ENCODE measurements around the gene CCDC69.

Gene CCDC69

DNA sequence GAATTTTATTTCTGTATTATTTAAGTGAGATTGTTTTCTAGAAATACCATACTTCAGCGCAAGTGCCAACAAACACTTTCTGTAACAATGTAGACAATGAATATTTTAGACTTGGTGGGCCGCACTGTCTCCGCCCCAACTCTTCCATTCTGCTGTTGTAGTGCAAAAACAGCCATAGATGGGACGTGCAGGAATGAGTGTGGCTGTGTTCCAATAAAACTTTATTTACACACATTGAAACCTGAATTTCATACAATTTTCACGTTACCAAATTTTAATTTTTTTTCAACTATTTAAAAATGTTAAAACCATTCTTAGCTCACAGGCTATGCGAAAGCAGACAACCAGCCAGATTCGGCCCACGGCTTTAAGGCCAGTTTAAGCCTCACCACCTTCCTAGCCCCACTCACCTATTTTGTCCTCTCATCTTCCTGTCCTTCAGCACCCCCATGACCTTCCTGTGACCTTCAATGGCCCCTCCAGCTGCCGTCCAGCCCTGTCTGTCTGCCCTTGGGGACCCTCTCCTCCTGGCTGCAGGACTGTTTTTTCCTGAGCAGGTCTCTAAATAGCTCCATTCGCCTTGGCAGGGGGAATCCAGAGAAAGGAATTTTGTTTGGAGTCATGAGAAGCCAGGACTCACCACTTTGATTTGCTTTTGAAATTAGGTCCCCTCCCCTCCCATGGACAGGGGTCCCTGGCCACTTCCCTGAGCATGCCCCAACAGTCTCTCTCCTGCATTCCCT is 55.1 kb downstream of the CCDC69 start:
- H3K4me3 ChIP-seq (ENCODE audit: low read length) = no peak overlapping the region
- TF ChIP-seq, protein P1, sequence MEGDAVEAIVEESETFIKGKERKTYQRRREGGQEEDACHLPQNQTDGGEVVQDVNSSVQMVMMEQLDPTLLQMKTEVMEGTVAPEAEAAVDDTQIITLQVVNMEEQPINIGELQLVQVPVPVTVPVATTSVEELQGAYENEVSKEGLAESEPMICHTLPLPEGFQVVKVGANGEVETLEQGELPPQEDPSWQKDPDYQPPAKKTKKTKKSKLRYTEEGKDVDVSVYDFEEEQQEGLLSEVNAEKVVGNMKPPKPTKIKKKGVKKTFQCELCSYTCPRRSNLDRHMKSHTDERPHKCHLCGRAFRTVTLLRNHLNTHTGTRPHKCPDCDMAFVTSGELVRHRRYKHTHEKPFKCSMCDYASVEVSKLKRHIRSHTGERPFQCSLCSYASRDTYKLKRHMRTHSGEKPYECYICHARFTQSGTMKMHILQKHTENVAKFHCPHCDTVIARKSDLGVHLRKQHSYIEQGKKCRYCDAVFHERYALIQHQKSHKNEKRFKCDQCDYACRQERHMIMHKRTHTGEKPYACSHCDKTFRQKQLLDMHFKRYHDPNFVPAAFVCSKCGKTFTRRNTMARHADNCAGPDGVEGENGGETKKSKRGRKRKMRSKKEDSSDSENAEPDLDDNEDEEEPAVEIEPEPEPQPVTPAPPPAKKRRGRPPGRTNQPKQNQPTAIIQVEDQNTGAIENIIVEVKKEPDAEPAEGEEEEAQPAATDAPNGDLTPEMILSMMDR (IDR thresholded peaks at IDR 0.05; ENCODE audit: insufficient read depth, low read depth, low read length, missing control alignments) = no peak

DNA sequence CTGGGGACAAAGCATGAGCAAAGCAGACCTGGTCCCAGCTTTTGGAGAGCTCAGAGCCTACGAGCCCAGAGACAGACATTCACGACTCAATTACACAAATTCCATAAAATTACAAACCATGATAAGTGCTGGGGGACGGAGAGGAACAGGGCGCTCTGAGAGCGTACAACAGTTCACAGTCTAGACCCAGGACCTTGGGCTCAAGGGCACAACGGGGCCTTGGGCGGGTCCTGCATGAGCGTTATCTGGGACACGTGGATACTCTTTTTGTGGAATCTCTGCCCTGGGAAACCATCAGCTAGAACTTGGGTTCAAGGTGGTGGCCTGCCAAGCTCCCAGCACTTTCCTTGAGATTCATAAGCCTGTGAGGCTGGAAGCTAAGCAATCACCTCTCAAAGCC is 56.9 kb downstream of the CCDC69 start:
- no peak overlapping the region for H3K4me3 ChIP-seq (ENCODE audit: low read length)
- TF ChIP-seq, protein P1 (IDR thresholded peaks at IDR 0.05; ENCODE audit: insufficient read depth, low read depth, low read length, missing control alignments) = no peak
- no peak for DNase-seq (ENCODE audit: low read depth)

More for the DNA sequence above, 55.1 kb downstream of the CCDC69 start:
- DNase-seq (ENCODE audit: low read depth) = no peak

GRCh38 chr5:151164687-151165392 is 59.1 kb downstream of the CCDC69 start:
- H3K4me3 ChIP-seq (ENCODE audit: low read length) = no peak overlapping the region
- DNase-seq (ENCODE audit: low read depth) = peak; percentile 78
- TF ChIP-seq, protein P1 (IDR thresholded peaks at IDR 0.05; ENCODE audit: insufficient read depth, low read depth, low read length, missing control alignments) = peak; percentile 92

GRCh38 chr5:151162776-151163175 is 61.1 kb downstream of the CCDC69 start:
- TF ChIP-seq, protein P1 (IDR thresholded peaks at IDR 0.05; ENCODE audit: insufficient read depth, low read depth, low read length, missing control alignments) = no peak
- no peak for DNase-seq (ENCODE audit: low read depth)

GRCh38 chr5:151159649-151160373 is 64.1 kb downstream of the CCDC69 start:
- TF ChIP-seq, protein P1 (IDR thresholded peaks at IDR 0.05; ENCODE audit: insufficient read depth, low read depth, low read length, missing control alignments) = no peak
- no peak overlapping the region for H3K4me3 ChIP-seq (ENCODE audit: low read length)
- DNase-seq (ENCODE audit: low read depth) = no peak

More at GRCh38 chr5:151162776-151163175, 61.1 kb downstream of the CCDC69 start:
- no peak overlapping the region for H3K4me3 ChIP-seq (ENCODE audit: low read length)

GRCh38 chr5:151158287-151158661 is 65.6 kb downstream of the CCDC69 start:
- TF ChIP-seq, protein P1 (IDR thresholded peaks at IDR 0.05; ENCODE audit: insufficient read depth, low read depth, low read length, missing control alignments) = no peak
- no peak for DNase-seq (ENCODE audit: low read depth)
- H3K4me3 ChIP-seq (ENCODE audit: low read length) = peak overlapping the region; percentile 40

Measured in epithelial cell of esophagus (primary cell).